ENCODE data around the gene THPO. TPM values are rescaled to one million over a fixed set of nuclear protein-coding genes. Genes with fewer than 3 reads are reported as not detected.

THPO gene
- polyA plus RNA-seq, 1 experiment: 0.36 TPM

- DNase-seq (ENCODE audit: low read depth): no peak
- TF ChIP-seq, protein P1, sequence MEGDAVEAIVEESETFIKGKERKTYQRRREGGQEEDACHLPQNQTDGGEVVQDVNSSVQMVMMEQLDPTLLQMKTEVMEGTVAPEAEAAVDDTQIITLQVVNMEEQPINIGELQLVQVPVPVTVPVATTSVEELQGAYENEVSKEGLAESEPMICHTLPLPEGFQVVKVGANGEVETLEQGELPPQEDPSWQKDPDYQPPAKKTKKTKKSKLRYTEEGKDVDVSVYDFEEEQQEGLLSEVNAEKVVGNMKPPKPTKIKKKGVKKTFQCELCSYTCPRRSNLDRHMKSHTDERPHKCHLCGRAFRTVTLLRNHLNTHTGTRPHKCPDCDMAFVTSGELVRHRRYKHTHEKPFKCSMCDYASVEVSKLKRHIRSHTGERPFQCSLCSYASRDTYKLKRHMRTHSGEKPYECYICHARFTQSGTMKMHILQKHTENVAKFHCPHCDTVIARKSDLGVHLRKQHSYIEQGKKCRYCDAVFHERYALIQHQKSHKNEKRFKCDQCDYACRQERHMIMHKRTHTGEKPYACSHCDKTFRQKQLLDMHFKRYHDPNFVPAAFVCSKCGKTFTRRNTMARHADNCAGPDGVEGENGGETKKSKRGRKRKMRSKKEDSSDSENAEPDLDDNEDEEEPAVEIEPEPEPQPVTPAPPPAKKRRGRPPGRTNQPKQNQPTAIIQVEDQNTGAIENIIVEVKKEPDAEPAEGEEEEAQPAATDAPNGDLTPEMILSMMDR (IDR thresholded peaks at IDR 0.05; ENCODE audit: insufficient read depth, low read depth, low read length): no peak
- no peak overlapping the region for H3K4me3 ChIP-seq (ENCODE audit: low read depth, low read length)
- ChIA-PET POLR2A (no interaction called here), CTCF (interaction anchor here (1.3 kb wide), 1 partner anchor 8 kb away, joined by 4 read pairs; the partner anchor contains the start of gene FAM131A)
- peaks cover 69% of the 10 kb centered on the region for H3K36me3 ChIP-seq (ENCODE audit: control insufficient read depth, insufficient read depth, low read length)
- no peaks in the 10 kb centered on the region for H3K27me3 ChIP-seq (ENCODE audit: control insufficient read depth, insufficient read depth, low read length)
Measured at GRCh38 chr3:184328516-184328915, 49.5 kb downstream of the THPO start.

DNA sequence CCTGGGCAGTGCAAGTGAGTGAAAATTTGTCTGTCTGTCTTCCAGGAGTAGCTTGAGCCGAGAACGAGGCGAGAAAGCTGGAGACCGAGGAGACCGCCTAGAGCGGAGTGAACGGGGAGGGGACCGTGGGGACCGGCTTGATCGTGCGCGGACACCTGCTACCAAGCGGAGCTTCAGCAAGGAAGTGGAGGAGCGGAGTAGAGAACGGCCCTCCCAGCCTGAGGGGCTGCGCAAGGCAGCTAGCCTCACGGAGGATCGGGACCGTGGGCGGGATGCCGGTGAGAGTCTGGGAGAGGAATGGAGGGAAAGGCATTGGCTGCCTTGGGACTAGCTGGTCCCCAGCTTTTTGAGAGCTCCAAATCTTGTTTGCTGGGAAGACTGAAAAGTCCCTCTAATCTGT is 50.8 kb downstream of the THPO start:
- TF ChIP-seq, protein P1 (IDR thresholded peaks at IDR 0.05; ENCODE audit: insufficient read depth, low read depth, low read length): no peak
- CTCF ChIA-PET: interaction anchor here (1.2 to 1.3 kb wide), 2 partner anchors 10 to 45 kb away, joined by 3 to 4 read pairs; partner anchors contain the start of gene FAM131A
- POLR2A ChIA-PET: no interaction called here
- Histone ChIP-seq H3K36me3 (ENCODE audit: control insufficient read depth, insufficient read depth, low read length) (peaks cover 75% of the 10 kb centered on the region), H3K27me3 (ENCODE audit: control insufficient read depth, insufficient read depth, low read length) (no peaks in the 10 kb centered on the region), H3K4me3 (ENCODE audit: low read depth, low read length) (no peak overlapping the region)
- no peak for DNase-seq (ENCODE audit: low read depth)

DNA sequence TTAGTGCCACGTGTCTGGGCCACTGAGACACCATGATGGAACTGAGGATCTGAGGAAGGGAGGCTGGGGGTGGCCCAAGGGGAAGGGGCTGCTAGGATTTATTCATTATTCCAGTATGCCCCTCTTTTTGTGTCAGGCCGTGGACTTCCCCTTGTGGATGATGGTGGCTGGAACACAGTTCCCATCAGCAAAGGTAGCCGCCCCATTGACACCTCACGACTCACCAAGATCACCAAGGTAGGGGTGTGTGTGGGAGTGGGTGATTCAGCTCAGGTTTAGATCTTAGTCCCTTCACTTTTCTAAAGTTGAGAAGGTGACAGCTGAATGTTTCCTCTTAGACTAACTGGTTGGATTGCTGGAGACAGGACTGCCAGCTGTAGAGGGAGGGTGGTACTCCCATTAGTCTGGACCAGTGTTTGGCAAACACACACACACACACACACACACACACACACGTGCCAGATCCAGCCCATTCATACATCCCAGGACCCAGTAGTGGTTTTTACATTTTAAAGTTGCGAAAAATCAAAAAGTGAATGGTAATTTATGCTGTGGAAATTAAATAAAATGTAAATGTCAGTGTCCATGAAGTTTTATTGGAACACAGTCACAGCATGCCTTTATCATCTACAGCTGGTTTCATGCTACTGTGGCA is 52.2 kb downstream of the THPO start:
- Histone ChIP-seq H3K27me3 (ENCODE audit: control insufficient read depth, insufficient read depth, low read length) (no peaks in the 10 kb centered on the region), H3K4me3 (ENCODE audit: low read depth, low read length) (no peak overlapping the region), H3K36me3 (ENCODE audit: control insufficient read depth, insufficient read depth, low read length) (peaks cover 76% of the 10 kb centered on the region)
- CTCF ChIA-PET: interaction anchor here (0.9 to 1.1 kb wide), 2 partner anchors 9 to 46 kb away, joined by 3 to 4 read pairs; no protein-coding TSS in a partner anchor
- TF ChIP-seq, protein P1 (IDR thresholded peaks at IDR 0.05; ENCODE audit: insufficient read depth, low read depth, low read length): no peak
- POLR2A ChIA-PET: no interaction called here
- DNase-seq (ENCODE audit: low read depth): no peak

- TF ChIP-seq, protein P1 (IDR thresholded peaks at IDR 0.05; ENCODE audit: insufficient read depth, low read depth, low read length): no peak
- H3K4me3 ChIP-seq (ENCODE audit: low read depth, low read length): no peak overlapping the region
- ChIA-PET CTCF (interaction anchor here (0.9 to 1.1 kb wide), 2 partner anchors 8 to 46 kb away, joined by 3 to 4 read pairs; no protein-coding TSS in a partner anchor), POLR2A (no interaction called here)
- peaks cover 81% of the 10 kb centered on the region for H3K36me3 ChIP-seq (ENCODE audit: control insufficient read depth, insufficient read depth, low read length)
- H3K27me3 ChIP-seq (ENCODE audit: control insufficient read depth, insufficient read depth, low read length): no peaks in the 10 kb centered on the region
- DNase-seq (ENCODE audit: low read depth): no peak
Measured at GRCh38 chr3:184325269-184325668, 52.7 kb downstream of the THPO start.

DNA sequence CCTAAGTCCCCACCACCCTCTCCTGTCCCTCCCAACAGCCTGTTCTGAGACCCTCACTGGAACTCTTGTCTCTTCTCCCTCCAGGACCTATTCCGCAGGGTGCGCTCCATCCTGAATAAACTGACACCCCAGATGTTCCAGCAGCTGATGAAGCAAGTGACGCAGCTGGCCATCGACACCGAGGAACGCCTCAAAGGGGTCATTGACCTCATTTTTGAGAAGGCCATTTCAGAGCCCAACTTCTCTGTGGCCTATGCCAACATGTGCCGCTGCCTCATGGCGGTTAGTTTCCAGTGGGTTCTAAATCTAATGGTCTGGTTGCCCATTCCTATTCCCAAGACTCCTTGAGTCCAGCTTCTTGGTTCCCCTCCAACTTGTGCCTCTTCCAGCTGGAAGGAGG is 54.3 kb downstream of the THPO start:
- TF ChIP-seq, protein P1 (IDR thresholded peaks at IDR 0.05; ENCODE audit: insufficient read depth, low read depth, low read length): no peak
- peaks cover 79% of the 10 kb centered on the region for H3K36me3 ChIP-seq (ENCODE audit: control insufficient read depth, insufficient read depth, low read length)
- DNase-seq (ENCODE audit: low read depth): no peak
- POLR2A ChIA-PET: no interaction called here
- H3K27me3 ChIP-seq (ENCODE audit: control insufficient read depth, insufficient read depth, low read length): no peaks in the 10 kb centered on the region
- H3K4me3 ChIP-seq (ENCODE audit: low read depth, low read length): no peak overlapping the region
- CTCF ChIA-PET: interaction anchor here (0.8 kb wide), 1 partner anchor 30 kb away, joined by 3 read pairs; no protein-coding TSS in a partner anchor
